NOMO-1 (cell line): Measurements from ENCODE around the gene SRP68.

Experiments used
- DNase-seq, 2 experiments: peaks; one replicate each; lab custom pipeline; 2025; ENCODE audit not compliant: unreplicated experiment in 2 of 2; lab: John Stamatoyannopoulos, UW

SRP68 gene

DNA sequence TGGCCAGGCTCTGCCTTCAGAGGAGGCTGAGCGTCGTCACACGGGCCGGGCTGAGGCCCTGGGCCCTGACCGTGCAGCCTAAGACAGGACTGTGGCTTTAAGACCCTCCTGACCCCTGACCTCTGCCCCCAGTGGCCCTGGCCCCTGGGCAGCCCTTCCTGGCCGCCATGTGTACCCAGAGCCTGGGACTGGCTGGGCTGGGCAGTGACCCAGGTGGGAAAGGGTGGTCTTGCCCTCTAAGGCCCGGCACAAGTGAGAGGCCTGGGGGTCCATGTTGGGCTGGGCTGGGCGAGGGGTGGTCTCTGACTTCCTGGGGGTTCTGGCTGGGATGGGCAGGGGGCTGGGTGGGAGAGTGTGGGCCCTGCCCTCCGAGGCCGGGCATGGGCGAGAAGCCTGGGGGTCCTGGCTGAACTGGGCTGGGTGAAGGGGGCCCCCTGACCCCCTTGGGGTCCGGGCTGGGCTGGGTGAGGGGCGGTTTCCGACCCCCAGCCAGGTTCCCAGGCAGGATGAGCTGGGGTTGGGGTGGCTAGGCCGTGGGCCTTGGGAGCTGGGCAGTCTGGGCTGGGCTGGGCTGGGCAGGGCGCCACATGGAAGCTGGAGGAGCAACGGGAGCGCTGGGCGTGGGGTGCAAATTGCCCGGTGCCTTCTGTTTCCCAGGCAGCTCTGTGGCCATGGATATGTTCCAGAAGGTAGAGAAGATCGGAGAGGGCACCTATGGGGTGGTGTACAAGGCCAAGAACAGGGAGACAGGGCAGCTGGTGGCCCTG lies 71.4 kb downstream of the SRP68 start, which contains the start of gene CDK3:
Gene CDK3 (plus strand): TSS at position 101 of the 767 bp plus-strand sequence. CDS start 571 bp downstream, at position 672.
- no peak for DNase-seq

DNA sequence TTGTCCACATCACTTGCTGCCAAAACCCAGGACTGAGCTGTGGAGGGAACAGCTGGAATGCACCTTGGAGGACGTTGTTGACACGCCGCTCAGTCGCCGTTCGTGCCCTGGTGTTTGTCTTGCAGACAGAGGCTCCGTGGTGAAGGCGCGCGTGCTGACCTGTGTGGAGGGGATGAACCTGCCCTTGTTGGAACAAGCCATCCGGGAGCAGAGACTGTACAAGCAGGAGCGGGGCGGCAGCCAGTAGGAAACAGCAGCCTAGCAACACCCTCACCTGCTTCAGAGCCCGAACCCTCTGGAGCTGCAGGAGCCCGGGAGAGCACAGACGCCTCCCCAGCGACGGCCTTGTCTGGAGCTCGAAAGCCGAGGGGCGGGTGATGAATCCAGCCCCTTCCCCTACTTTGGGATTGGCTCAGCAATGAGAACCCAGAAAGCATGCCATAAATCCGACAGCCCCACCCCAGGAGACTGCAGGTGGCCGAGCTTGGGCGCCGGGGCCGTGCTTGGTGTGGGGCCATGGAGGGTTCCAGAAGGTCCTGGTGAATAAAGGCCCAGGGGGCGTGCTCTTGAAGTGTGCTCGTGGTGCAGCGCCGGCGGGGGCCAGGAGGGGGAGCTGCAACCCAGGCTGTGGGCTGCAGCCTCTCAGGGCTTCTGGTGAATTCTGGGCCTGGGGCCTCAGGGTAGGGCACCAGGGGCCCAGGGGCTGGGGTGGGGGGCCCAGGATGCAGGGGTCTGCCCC lies 72.1 kb downstream of the SRP68 start:
- peak; percentile 14 to 26 for DNase-seq

DNA sequence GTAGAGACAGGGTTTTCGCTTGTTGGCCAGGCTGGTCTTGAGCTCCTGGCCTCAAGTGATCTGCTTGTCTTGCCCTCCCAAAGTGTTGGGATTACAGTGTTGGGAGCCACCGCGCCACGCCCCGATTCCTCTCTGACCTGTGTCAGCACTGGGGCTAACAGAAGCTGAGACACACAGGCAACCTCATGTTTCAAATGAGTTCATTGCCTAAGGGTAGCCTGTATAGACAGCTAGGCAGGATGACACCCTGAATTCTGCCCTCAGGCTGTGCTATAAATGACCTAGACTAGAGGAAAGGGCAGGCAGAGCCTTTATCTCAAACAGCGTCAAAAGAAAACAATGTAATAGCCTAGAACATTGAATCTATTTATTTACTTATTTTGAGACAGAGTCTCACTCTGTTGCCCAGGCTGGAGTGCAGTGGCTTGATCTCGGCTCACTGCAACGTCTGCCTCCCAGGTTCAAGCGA lies 74.0 kb downstream of the SRP68 start:
- DNase-seq: no peak

DNA sequence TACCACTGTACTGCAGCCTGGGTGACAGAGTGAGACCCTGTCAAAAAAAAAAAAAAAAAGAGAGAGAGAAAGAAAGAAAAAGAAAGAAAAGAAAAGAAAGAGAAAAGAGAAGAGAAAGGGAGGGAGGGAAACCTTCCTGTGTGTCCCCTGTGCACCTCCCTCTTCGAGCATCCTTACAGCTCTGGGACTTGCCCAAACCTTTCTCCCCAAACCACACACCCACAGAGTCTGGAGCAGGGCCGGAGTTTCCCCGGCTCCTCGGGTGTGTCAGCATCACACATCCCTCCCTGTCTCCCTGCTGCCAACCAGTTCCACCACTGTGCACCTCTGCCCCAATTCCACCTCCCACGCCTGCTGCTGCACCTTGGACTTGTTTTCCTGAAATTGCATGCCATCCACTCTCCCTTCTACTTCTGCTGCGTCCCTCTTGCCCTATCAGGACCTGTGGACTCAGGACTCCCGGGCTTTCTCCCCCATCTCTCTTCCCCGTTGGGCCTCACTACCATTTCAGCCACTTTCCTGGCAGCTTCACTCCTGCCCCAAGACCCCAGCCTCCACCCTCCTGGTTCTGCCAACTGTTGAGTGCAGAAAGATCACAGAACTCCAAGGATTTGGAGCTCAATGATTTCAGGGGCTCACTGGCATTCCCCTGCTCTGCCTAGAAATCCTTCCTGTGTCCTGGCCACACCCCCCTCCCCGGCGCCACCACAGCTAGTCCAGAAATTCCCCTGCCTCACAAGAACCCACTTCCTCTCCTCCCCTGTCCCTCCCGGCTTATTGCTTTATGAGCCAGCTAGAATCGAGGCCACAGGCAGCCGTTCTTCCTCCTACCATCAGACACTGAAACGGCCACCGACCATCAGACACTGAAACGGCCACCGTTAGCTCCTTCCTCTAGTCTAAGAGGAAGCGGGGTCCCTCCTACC lies 75.4 kb downstream of the SRP68 start:
- DNase-seq: peak; percentile 60 to 79

DNA sequence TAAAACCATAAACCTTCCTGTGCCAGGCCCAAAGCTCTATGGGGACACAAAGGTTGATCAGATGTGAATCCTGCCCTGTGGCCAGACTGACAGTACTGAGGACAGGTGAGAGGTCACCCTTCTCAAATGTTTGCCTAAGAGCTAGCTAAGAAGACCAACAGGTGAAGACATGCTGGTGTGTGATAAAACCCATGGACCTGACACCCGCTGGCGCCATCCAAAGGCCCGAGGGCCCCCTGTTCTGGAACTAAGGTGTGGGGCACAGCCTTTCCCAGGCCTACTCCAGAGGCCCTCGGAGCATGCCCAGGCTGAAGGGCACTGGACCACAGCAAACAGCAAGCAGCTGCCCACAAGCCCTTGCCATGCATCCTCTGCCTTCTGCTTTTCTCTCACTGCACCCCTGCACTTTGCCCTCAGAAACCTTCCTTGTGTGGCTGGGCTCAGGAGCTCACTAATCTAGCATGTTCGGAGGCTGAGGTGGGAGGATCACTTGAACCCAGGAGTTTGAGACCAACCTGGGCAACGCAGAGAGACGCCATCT lies 76.9 kb downstream of the SRP68 start:
- DNase-seq: no peak

DNA sequence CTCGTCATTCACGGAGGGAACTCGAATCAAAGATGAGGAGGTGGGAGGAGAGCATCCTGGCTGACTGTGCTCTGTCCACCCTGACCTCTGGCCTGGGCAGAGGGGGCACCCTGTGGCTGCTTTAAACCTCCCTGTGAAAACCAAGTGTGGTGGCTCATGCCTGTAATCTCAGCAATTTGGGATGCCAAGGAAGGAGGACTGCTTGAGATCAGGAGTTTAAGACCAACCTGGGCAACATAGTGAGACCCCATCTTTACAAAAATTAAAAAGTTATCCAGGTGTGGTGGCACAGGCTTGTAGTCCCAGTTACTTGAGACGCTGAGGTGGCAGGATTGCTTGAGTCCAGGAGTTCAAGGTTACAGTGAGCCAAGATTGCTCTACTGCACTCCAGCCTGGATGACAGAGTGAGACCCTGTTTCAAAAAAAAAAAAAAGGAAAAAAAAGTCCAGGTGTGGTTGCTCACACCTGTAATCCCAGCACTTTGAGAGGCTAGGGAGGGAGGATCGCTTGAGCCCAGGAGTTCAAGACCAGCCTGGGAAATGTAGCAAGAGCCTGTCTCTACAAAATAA lies 77.4 kb downstream of the SRP68 start:
- no peak for DNase-seq

DNA sequence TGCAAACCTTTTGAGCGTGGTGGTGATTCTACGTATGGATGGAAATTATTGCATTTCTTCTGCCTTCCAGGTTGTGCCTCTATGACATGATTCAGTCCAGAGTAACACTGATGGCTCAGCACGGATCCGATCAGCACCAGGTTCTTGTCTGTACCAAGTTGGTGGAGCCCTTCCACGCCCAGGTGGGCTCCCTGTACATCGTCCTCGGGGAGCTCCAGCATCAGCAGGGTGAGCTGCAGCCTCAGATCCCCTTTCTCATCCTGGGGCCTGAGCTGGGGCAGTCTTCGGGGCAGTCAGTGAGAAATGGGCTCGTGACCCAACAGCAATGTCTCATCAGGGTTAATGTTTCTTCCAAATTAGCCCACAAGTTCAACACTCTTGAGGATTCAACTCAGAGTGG lies 80.9 kb downstream of the SRP68 start:
- DNase-seq: no peak
